Brain microvascular endothelial cell (primary cell): ENCODE data around the gene ARR3.

Source experiments
- DNase-seq: peaks from one replicate; pipeline ENCODE4 v3.0.0-alpha.2; 2020
- H3K27ac ChIP-seq: fragments of 250-450 bp; sonication (Bioruptor Pico); 2 replicates; pipeline ENCODE4 v1.5.1; 2020; ENCODE audit warnings: mild to moderate bottlenecking, moderate library complexity
- H3K27me3 ChIP-seq: fragments of 250-450 bp; sonication (Bioruptor Pico); replicated peaks from 2 replicates; pipeline ENCODE4 v1.5.1; 2020; ENCODE audit warnings: mild to moderate bottlenecking
- H3K36me3 ChIP-seq: fragments of 250-450 bp; sonication (Bioruptor Pico); replicated peaks from 2 replicates; pipeline ENCODE4 v1.5.1; 2020; ENCODE audit warnings: mild to moderate bottlenecking
- H3K4me3 ChIP-seq: 2 replicates; pipeline ENCODE4 v1.5.1; 2011; ENCODE audit warnings: low read depth, mild to moderate bottlenecking, control low read depth, low read length, moderate library complexity
- CTCF ChIP-seq: IDR thresholded peaks from 2 replicates; pipeline ENCODE4 v1.5.1; 2011; ENCODE audit warnings: low read depth, mild to moderate bottlenecking, moderate library complexity, low read length, control low read depth, inconsistent platforms; ENCODE audit errors: missing control alignments
- in situ Hi-C: cut with HindIII; loops from 2 replicates; pipeline ENCODE4 v1.10.0; 2017; ENCODE audit warnings: low sequenced_read_pairs, low pct_ligation_motif_present

ARR3 gene

GRCh38 chrX:70268034-70268433, at the start of gene ARR3:
Gene ARR3 (plus strand): TSS chrX:70268334. CDS start chrX:70269386, 1,052 bp downstream.
- no peak within 1 kb of the TSS for H3K4me3 ChIP-seq
- in situ Hi-C loops: no loop called here
- no peaks in the 10 kb centered on the region for H3K27me3 ChIP-seq
- TF ChIP-seq CTCF: no peak
- DNase-seq: no peak
- no peaks in the 10 kb centered on the region for H3K36me3 ChIP-seq
- H3K27ac ChIP-seq: no peak within 1 kb of the TSS

- no peak overlapping the region for H3K27ac ChIP-seq
- DNase-seq: peak; percentile 25
- in situ Hi-C loops: no loop called here
- TF ChIP-seq CTCF: no peak
- H3K4me3 ChIP-seq: no peak overlapping the region
- H3K36me3 ChIP-seq: no peaks in the 10 kb centered on the region
- no peaks in the 10 kb centered on the region for H3K27me3 ChIP-seq
These were observed 48.0 kb upstream of the ARR3 start for GRCh38 chrX:70219938-70220764.

GRCh38 chrX:70226048-70226447, 42.1 kb upstream of the ARR3 start:
- Histone ChIP-seq H3K27me3 (no peaks in the 10 kb centered on the region), H3K4me3 (no peak overlapping the region), H3K27ac (no peak overlapping the region), H3K36me3 (no peaks in the 10 kb centered on the region)
- in situ Hi-C loops: no loop called here
- DNase-seq: no peak
- no peak for TF ChIP-seq CTCF

GRCh38 chrX:70226687-70227086, 41.4 kb upstream of the ARR3 start:
- Histone ChIP-seq H3K27ac (no peak overlapping the region), H3K27me3 (no peaks in the 10 kb centered on the region), H3K4me3 (no peak overlapping the region), H3K36me3 (no peaks in the 10 kb centered on the region)
- DNase-seq: no peak
- in situ Hi-C loops: no loop called here
- no peak for TF ChIP-seq CTCF

- no peaks in the 10 kb centered on the region for H3K36me3 ChIP-seq
- no peak for DNase-seq
- TF ChIP-seq CTCF: no peak
- no peak overlapping the region for H3K4me3 ChIP-seq
- in situ Hi-C loops: no loop called here
- H3K27me3 ChIP-seq: no peaks in the 10 kb centered on the region
- H3K27ac ChIP-seq: no peak overlapping the region
These were observed 36.5 kb upstream of the ARR3 start for GRCh38 chrX:70231666-70232065.

GRCh38 chrX:70234355-70234754, 33.8 kb upstream of the ARR3 start, which contains the start of gene AWAT1:
Gene AWAT1 (plus strand): TSS chrX:70234655. CDS start chrX:70234696, 41 bp downstream.
- no peak within 1 kb of the TSS for H3K27ac ChIP-seq
- in situ Hi-C loops: no loop called here
- DNase-seq: no peak
- H3K27me3 ChIP-seq: no peaks in the 10 kb centered on the region
- TF ChIP-seq CTCF: no peak
- no peaks in the 10 kb centered on the region for H3K36me3 ChIP-seq
- no peak within 1 kb of the TSS for H3K4me3 ChIP-seq
